IMR-90 (cell line): ENCODE measurements around the gene HPSE2. TPM values are rescaled to one million over a fixed set of nuclear protein-coding genes. Genes with fewer than 3 reads are reported as not detected.
"Not testable (repeated sequence)": the region's sequence is repeated elsewhere in the genome, so short reads cannot be mapped to it uniquely, and the experiment has no call there.

Source experiments
- ATAC-seq: fragments of 200-7000 bp; cut with Tn5 transposase; 2 replicates; pipeline ENCODE4 v1.9.1; 2020; ENCODE audit warnings: low read depth, mild to moderate bottlenecking, moderate library complexity
- BruUV-seq: library from RNA; stranded (reverse); fragments of 400-500 nt; replicated peaks from 2 replicates; lab custom pipeline; 2021; lab: Mats Ljungman, UMichigan
- CTCF ChIA-PET: fragments of 300-600 bp; formaldehyde crosslinking; extraction: SDS; loops from one replicate; lab custom pipeline; 2021; ENCODE audit warnings: antibody characterized with exemption; lab: Yijun Ruan, JAX
- POLR2A ChIA-PET: fragments of 300-600 bp; sonication (Branson Sonifier 250); formaldehyde crosslinking; loops from one replicate; lab custom pipeline; 2022; ENCODE audit warnings: antibody characterized with exemption; ENCODE audit not compliant: unreplicated experiment; lab: Charles Lee
- DNase-seq: peaks from one replicate; pipeline ENCODE4 v3.0.0; 2013
- H2AFZ ChIP-seq: replicated peaks from 2 replicates; pipeline ENCODE3; 2013; ENCODE audit warnings: low read length, mild to moderate bottlenecking; ENCODE audit not compliant: poor library complexity
- H2AK5ac ChIP-seq: 2 replicates; pipeline ENCODE4 v1.6.1; 2013; ENCODE audit warnings: low read depth, low read length, inconsistent platforms
- H2AK9ac ChIP-seq: replicated peaks from 2 replicates; pipeline ENCODE3; 2013; ENCODE audit warnings: mild to moderate bottlenecking, low read depth, low read length, moderate library complexity; ENCODE audit not compliant: poor library complexity
- H2BK120ac ChIP-seq: 2 replicates; pipeline ENCODE4 v1.6.1; 2013; ENCODE audit warnings: low read depth, low read length, inconsistent platforms
- H2BK15ac ChIP-seq: 3 replicates; pipeline ENCODE4 v1.6.1; 2013; ENCODE audit warnings: low read depth, low read length, inconsistent platforms
- H2BK20ac ChIP-seq: 2 replicates; pipeline ENCODE4 v1.6.1; 2013; ENCODE audit warnings: low read depth, mild to moderate bottlenecking, inconsistent platforms, low read length, moderate library complexity
- H2BK5ac ChIP-seq: 2 replicates; pipeline ENCODE4 v1.6.1; 2013; ENCODE audit warnings: mild to moderate bottlenecking, low read depth, low read length, inconsistent platforms; ENCODE audit not compliant: poor library complexity, severe bottlenecking
- H3K14ac ChIP-seq: replicated peaks from 2 replicates; pipeline ENCODE4 v1.6.1; 2013; ENCODE audit warnings: low read depth, low read length, inconsistent platforms
- H3K18ac ChIP-seq: 2 replicates; pipeline ENCODE4 v1.6.1; 2013; ENCODE audit warnings: low read depth, low read length, control low read depth
- H3K23ac ChIP-seq: 2 replicates; pipeline ENCODE4 v1.6.1; 2013; ENCODE audit warnings: low read depth, low read length, inconsistent platforms
- H3K27ac ChIP-seq: 2 replicates; pipeline ENCODE4 v1.5.1; 2013; ENCODE audit warnings: mild to moderate bottlenecking, control low read depth, low read length; ENCODE audit not compliant: insufficient read depth
- H3K27me3 ChIP-seq: 2 replicates; pipeline ENCODE4 v1.6.1; 2013; ENCODE audit warnings: low read length; ENCODE audit not compliant: control insufficient read depth, insufficient read depth
- H3K36me3 ChIP-seq: 2 replicates; pipeline ENCODE4 v1.6.1; 2013; ENCODE audit warnings: low read length, mixed read lengths; ENCODE audit not compliant: control insufficient read depth, insufficient read depth
- H3K4ac ChIP-seq: 2 replicates; pipeline ENCODE4 v1.6.1; 2013; ENCODE audit warnings: low read depth, low read length, inconsistent platforms
- H3K4me1 ChIP-seq: 2 replicates; pipeline ENCODE4 v1.6.1; 2013; ENCODE audit warnings: low read length, mixed read lengths; ENCODE audit not compliant: control insufficient read depth, insufficient read depth
- H3K4me2 ChIP-seq: 2 replicates; pipeline ENCODE4 v1.6.1; 2013; ENCODE audit warnings: low read depth, mild to moderate bottlenecking, control low read depth, low read length, moderate library complexity
- H3K4me3 ChIP-seq: 2 replicates; pipeline ENCODE4 v1.5.1; 2013; ENCODE audit warnings: low read depth, mild to moderate bottlenecking, control low read depth, low read length, moderate library complexity; ENCODE audit not compliant: insufficient read depth
- H3K56ac ChIP-seq: 2 replicates; pipeline ENCODE4 v1.6.1; 2013; ENCODE audit warnings: low read length, inconsistent platforms; ENCODE audit not compliant: insufficient read depth; ENCODE audit errors: extremely low read depth
- H3K79me1 ChIP-seq, 2 experiments: 2 replicates each; pipeline ENCODE4 v1.6.1; 2013; ENCODE audit warnings: low read length in 2 of 2, inconsistent platforms in 1 of 2, low read depth in 1 of 2
- H3K9ac ChIP-seq: 2 replicates; pipeline ENCODE4 v1.6.1; 2013; ENCODE audit warnings: low read depth, low read length, control low read depth
- H3K9me1 ChIP-seq: 2 replicates; pipeline ENCODE4 v1.6.1; 2013; ENCODE audit warnings: low read length, inconsistent platforms; ENCODE audit not compliant: insufficient read depth
- H3K9me3 ChIP-seq: 2 replicates; pipeline ENCODE4 v1.6.1; 2013; ENCODE audit warnings: low read length; ENCODE audit not compliant: control insufficient read depth, insufficient read depth
- H4K20me1 ChIP-seq: 2 replicates; pipeline ENCODE4 v1.6.1; 2013; ENCODE audit warnings: low read length, inconsistent platforms; ENCODE audit not compliant: insufficient read depth
- H4K5ac ChIP-seq: 2 replicates; pipeline ENCODE4 v1.6.1; 2013; ENCODE audit warnings: mild to moderate bottlenecking, low read depth, low read length, control low read depth
- H4K8ac ChIP-seq, 2 experiments: 2 replicates each; pipeline ENCODE4 v1.6.1; 2013; ENCODE audit warnings: low read depth in 2 of 2, low read length in 2 of 2, control low read depth in 1 of 2, inconsistent platforms in 1 of 2
- H4K91ac ChIP-seq: 2 replicates; pipeline ENCODE4 v1.6.1; 2013; ENCODE audit warnings: low read depth, low read length, inconsistent platforms; ENCODE audit not compliant: insufficient read depth
- WGBS, 2 experiments: methylation state at CpG; one replicate each; pipeline versions ENCODE4 v1.1.5 to v1.1.7; 2013; ENCODE audit warnings: missing lambda C conversion rate in 2 of 2; ENCODE audit not compliant: insufficient read length in 1 of 2; ENCODE audit errors: extremely low coverage in 2 of 2; 5-methylcytosine and 5-hydroxymethylcytosine counted together
- dilution Hi-C: fragments of 300-500 bp; cut with HindIII; formaldehyde crosslinking; loops from one replicate; pipeline ENCODE4 v1.14.3; 2018; ENCODE audit warnings: low sequenced_read_pairs; ENCODE audit not compliant: unreplicated experiment
- in situ Hi-C: fragments of 300-500 bp; cut with MboI; formaldehyde crosslinking; loops from 3 replicates; pipeline ENCODE4 v1.14.3; 2019; ENCODE audit warnings: low sequenced_read_pairs, inconsistent platforms, mixed read lengths
- intact Hi-C: fragments of 100-400 bp; cut with micrococcal nuclease; formaldehyde crosslinking; loops from 2 replicates; pipeline ENCODE4 v1.10.0; 2022
- polyA plus RNA-seq, 3 experiments: library from polyadenylated mRNA; depleted of rRNA; stranded (reverse); fragments of >200 nt; gene quantifications; 2 replicates each; pipeline ENCODE4 v1.2.3, GENCODE V29; 2012; ENCODE audit warnings: low replicate concordance in 1 of 3
- total RNA-seq: library from RNA; depleted of rRNA; stranded (reverse); fragments of >200 nt; gene quantifications from 2 replicates; pipeline ENCODE4 v1.2.3, GENCODE V29; 2012

Gene HPSE2
- total and polyA plus RNA-seq, 2 of the 4 experiments (the other 2 are of a cell fraction) = not detected

GRCh38 chr10:98502535-98502934, 733.1 kb downstream of the HPSE2 start:
- H3K4ac ChIP-seq, DNase-seq, ATAC-seq, H3K4me2 ChIP-seq, H2BK120ac ChIP-seq, H2BK20ac ChIP-seq, H3K27ac ChIP-seq, H2AK9ac ChIP-seq, H3K18ac ChIP-seq, POLR2A ChIA-PET, H3K4me1 ChIP-seq, H2BK15ac ChIP-seq, H3K36me3 ChIP-seq, H4K20me1 ChIP-seq, intact Hi-C loops, H3K9ac ChIP-seq, H3K14ac ChIP-seq, H2BK5ac ChIP-seq, H3K56ac ChIP-seq, BruUV-seq, H4K91ac ChIP-seq, H3K4me3 ChIP-seq, H3K23ac ChIP-seq, H4K5ac ChIP-seq, CTCF ChIA-PET, dilution Hi-C loops, H3K79me1 ChIP-seq, H2AFZ ChIP-seq, in situ Hi-C loops, H4K8ac ChIP-seq, H3K9me3 ChIP-seq, H3K27me3 ChIP-seq, H3K9me1 ChIP-seq, H2AK5ac ChIP-seq: not testable (repeated sequence)
- WGBS, 2 experiments = 80% methylated on average over 1 of the region's 2 CpGs; no CpG with 5 or more reads in 1 of the 2 experiments
